Fibroblast of the aortic adventitia (primary cell): Measurements from ENCODE around the gene MKNK2. TPM values are rescaled to one million over a fixed set of nuclear protein-coding genes. Genes with fewer than 3 reads are reported as not detected.

Source experiments
- DNase-seq: peaks from one replicate; pipeline ENCODE4 v3.0.0-alpha.2; 2010; ENCODE audit warnings: low read depth
- H3K4me3 ChIP-seq: 2 replicates; pipeline ENCODE4 v1.5.1; 2011; ENCODE audit warnings: low read depth, mild to moderate bottlenecking, control low read depth, low read length, moderate library complexity
- CTCF ChIP-seq: IDR thresholded peaks from 2 replicates; pipeline ENCODE4 v1.5.1; 2011; ENCODE audit warnings: mild to moderate bottlenecking, low read length, control low read depth, inconsistent platforms; ENCODE audit not compliant: insufficient read depth
- total RNA-seq: library from RNA; depleted of rRNA; stranded (reverse); fragments of >200 nt; gene quantifications from 2 replicates; pipeline ENCODE4 v1.2.3, GENCODE V29; 2012; ENCODE audit warnings: low replicate concordance

The MKNK2 gene
- total RNA-seq, 1 donor = 84.3 TPM

GRCh38 chr19:2032296-2032941 lies 18.6 kb downstream of the MKNK2 start:
- no peak for TF ChIP-seq CTCF
- no peak overlapping the region for H3K4me3 ChIP-seq
- DNase-seq = peak; percentile 77

- peak; percentile 96 for DNase-seq
- peak; percentile 39 for TF ChIP-seq CTCF
- no peak overlapping the region for H3K4me3 ChIP-seq
Observed at GRCh38 chr19:2027361-2027760, 23.7 kb downstream of the MKNK2 start.

GRCh38 chr19:2026770-2027169 lies 24.3 kb downstream of the MKNK2 start:
- H3K4me3 ChIP-seq = no peak overlapping the region
- no peak for TF ChIP-seq CTCF
- DNase-seq = no peak

- no peak for DNase-seq
- no peak for TF ChIP-seq CTCF
- H3K4me3 ChIP-seq = no peak overlapping the region
Observed at GRCh38 chr19:2022289-2022688, 28.8 kb downstream of the MKNK2 start.

- DNase-seq = no peak
- no peak overlapping the region for H3K4me3 ChIP-seq
- no peak for TF ChIP-seq CTCF
Observed at GRCh38 chr19:2021453-2022140, 29.4 kb downstream of the MKNK2 start.

GRCh38 chr19:2018752-2019151 lies 32.3 kb downstream of the MKNK2 start:
- TF ChIP-seq CTCF = no peak
- no peak overlapping the region for H3K4me3 ChIP-seq
- DNase-seq = no peak
